Inflammatory macrophage treated with lipopolysaccharide for 1 hour (primary cell): ENCODE data around the gene TTLL7.
"Not testable (repeated sequence)": the region's sequence is repeated elsewhere in the genome, so short reads cannot be mapped to it uniquely, and the experiment has no call there.

Experiments used
- DNase-seq, 2 donors: peaks; one replicate each; pipeline ENCODE4 v3.0.0-alpha.2; 2020 to 2022

Gene TTLL7

GRCh38 chr1:83929184-83929583, 69.7 kb downstream of the TTLL7 start:
- no peak for DNase-seq

DNA sequence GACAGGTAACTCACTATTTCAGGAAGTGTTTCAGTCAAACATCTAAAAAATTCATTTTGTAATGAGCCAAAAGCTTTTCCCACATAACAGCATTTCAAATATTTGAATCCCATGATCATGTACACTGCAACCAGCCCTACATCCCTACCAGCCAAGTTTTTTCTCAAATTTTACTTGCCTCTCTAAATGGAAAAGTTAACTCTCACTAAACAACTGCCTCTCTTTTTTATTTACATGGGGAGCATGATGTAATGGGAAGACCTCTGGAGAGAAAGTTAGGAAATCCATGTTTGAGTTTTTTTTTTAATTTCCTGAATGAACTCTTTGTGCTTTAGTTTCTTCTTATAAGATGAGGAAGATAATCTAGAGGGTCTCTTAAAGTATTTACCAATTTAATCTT, 70.5 kb downstream of the TTLL7 start:
- no peak for DNase-seq

- DNase-seq: no peak
Measured at GRCh38 chr1:83927701-83928100, 71.2 kb downstream of the TTLL7 start.

DNA sequence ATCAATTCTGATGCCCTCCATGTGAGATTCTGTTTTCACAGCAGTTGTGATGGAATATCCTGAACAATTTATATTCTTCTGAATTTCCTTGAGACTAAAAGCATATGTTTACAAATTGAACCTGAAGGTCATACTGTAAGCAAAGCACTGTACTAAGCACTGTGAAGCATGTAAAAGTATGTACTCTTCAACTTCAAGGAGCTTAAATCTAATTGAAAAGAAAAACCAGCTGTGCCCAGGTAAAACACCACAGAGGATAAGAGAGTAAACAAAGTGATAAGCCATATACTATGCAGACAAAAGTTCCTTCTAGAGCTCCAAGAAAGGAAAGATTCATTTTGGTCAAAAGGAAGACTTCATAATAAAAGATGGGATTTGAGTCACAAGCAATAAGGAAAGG, 71.9 kb downstream of the TTLL7 start:
- no peak for DNase-seq

DNA sequence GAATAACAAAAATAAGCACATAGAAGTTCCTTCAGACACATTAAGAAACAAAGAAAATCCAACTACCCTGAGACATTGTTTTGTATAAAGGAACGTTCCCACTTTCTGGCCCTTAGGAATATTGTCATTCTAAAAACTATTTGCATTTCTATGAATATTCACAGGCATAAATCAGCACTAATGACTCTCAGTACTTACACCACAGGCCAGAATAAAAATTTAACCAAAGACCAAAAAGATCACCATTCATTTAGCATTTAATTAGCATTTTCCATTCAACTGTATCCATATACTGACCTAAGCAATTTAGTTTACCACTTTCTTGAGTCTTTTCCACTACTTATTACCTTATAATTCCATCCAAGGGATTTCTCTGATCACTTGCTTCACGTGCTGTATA, 75.4 kb downstream of the TTLL7 start:
- DNase-seq: no peak

- DNase-seq: no peak
Measured at GRCh38 chr1:83922431-83922830, 76.5 kb downstream of the TTLL7 start.

DNA sequence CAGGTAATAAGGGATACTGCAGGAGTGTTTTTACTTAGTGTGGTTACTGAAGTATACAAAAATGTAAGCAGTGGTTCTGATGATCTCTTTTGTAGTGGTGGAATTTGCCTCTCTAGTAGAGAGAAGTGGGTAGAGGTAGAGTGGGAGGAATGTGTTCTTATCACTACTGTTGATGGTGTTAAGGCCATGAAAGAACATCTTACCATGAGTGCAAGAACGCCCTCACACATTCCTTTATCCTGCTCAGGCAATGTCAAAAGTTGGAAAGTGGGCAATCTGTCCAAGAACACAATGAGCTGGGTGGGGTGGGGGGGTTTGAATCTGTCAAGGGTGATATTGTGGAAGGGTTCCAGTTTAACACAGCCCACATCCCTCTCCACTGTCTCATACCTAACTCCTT, 78.6 kb downstream of the TTLL7 start:
- DNase-seq: no peak

DNA sequence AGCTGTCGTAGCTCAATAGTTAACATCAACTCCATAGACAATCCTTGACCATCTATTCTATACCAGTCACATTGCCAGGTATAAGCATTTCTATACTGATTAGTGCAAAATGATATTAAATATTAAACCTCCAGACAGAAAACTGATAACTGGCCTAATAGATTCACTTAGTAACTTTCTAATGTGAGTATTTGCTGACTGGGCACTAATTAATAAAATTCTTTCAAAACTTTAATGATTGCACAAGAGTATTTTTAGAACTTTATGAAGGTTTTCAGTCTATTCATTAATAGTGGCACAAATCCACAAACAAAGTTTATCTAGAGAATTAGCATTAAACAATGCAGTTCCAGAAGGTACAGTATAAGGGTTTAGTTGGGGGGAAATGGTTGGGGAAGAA, 79.1 kb downstream of the TTLL7 start:
- no peak for DNase-seq

GRCh38 chr1:83918688-83919285, 80.1 kb downstream of the TTLL7 start:
- DNase-seq: no peak

DNA sequence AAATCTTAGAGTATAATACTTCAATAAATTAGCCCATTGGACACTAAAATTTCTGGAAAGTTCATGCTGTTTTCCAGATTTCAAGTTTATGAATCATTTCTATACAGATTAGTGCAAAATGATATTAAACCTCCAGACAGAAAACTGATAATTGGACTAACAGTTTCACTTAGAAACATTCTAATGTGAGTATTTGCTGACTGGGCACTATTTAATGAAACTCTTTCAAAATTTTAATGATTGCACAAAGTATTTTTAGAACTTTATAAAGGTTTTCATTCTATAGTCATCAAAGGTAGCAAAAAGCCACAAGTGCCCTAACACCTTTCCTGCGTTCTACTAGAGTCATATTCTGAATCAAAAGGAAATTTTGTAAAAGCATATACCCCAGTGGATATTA, 81.0 kb downstream of the TTLL7 start:
- DNase-seq: no peak

DNA sequence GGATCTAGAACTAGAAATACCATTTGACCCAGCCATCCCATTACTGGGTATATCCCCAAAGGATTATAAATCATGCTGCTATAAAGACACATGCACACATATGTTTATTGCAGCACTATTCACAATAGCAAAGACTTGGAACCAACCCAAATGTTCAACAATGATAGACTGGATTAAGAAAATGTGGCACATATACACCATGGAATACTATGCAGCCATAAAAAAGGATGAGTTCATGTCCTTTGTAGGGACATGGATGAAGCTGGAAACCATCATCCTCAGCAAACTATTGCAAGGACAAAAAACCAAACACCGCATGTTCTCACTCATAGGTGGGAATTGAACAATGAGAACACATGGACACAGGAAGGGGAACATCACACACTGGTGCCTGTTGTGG, 82.8 kb downstream of the TTLL7 start:
- not testable (repeated sequence) for DNase-seq

DNA sequence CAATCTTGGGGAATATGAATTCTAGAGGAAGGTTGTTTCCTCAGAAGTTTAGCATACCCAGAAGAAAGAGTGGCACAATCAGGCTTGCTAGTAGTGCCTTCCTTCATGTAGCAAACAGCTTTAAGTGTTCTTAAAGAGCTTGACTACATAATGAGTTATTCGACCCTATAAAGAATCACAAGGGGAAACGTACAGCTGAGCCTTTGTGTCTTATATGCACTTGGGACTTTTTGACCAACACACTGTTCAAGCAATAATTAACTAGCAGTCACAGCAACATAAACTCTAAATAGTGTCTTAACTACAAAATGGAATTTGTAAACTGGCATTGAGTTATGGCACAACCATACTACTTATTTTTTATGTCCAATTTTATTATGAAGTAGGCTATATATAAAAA, 86.1 kb downstream of the TTLL7 start:
- no peak for DNase-seq

DNA sequence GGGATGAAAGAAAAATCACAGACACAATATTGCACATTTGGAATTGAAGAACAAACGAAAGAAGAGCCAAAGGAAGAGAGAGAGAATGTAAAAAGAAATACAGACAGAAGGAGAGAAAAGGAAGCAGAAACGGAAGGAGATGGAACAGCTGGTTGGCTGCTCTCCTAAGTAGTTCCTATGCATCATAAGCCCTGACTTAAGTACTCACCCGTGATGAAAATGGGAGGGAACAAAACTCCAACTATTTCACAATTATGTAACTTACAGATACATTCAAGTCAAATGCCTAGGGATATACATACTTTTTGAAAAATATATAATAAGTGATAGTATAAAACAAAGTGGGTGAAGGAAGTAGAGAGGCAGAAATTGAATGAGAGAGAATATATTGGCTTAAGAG, 88.5 kb downstream of the TTLL7 start:
- peak; percentile 10 to 13 for DNase-seq

- DNase-seq: no peak
Measured at GRCh38 chr1:83909687-83910086, 89.2 kb downstream of the TTLL7 start.

GRCh38 chr1:83905315-83905907, 93.5 kb downstream of the TTLL7 start:
- peak in 1 of 2 donors; percentile 47 for DNase-seq

GRCh38 chr1:83901547-83902155, 97.3 kb downstream of the TTLL7 start:
- no peak for DNase-seq

- no peak for DNase-seq
Measured at GRCh38 chr1:83900524-83900923, 98.4 kb downstream of the TTLL7 start.

DNA sequence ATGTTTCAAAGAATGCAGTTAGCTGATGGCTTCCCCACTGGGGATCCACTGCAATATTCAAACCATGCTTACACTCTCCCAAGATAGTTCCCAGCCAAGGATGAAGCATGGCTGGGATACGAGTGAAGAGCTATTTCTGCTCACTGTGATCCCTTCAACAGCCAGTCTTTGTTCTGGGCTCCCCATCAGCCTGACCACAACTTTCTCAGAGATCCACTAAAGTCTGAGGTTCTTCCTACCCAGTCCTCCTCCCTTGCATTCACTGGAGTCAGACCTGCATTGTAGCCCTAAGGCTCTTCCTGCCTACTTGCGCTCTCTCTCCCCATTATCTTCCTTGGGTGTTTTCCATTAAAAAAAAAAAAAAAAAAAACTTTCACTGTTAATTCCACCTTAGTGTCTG, 101.4 kb downstream of the TTLL7 start:
- DNase-seq: no peak

DNA sequence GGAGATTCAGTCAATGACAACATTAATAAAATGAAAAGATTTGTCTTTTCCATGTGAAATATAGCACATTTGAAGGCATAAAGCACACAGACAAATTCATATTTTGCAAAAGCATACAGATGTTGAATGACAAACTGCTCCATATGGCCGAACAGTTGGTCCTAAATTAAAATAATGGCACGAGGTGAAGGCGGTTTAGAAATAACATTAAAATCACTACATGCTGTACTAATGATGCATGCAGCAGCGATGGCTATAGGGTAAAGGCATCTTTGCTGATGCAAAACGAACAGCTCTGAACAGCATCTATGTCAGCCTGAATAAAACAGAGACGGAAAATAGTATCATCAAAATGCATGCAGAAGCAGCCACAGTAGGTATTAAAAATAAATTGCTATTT, 102.6 kb downstream of the TTLL7 start:
- no peak for DNase-seq

- no peak for DNase-seq
Measured at GRCh38 chr1:83889707-83890106, 109.2 kb downstream of the TTLL7 start.

DNA sequence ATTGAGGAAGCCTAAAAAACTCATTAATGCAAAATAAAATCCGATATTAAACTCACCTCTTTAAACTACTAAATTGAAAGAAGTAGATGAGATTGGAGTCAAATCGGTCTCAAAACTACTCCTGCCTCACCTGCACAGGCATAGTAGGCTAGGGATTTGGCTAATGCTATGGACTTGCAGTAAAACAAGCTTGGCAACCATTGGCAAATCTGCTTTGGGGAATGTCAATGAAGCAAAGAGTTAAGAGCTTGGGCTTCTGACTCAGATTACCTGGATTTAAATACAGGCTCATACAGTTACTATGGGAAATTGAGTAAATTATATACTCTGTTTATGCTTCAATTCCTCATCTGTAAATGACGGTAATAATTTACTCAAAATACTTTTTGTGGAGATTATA, 111.4 kb downstream of the TTLL7 start:
- DNase-seq: no peak

DNA sequence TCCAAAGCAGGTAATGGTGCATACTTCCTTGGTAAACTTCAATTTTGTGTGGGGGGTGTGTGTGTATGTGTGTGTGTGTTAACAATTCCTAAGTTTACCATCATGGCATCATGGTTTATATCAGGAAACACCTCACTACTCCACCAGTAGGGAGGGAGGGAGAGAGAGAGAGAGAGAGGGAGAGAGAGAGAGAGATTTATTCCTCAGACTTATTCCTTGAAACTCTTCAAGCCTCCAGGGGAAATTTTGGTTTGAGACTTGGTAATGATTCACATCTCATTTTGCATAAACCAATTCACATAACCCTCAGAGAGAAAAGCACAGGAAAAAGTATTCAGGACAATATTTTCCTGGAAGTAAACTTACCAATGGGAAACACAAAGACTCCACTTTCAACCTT, 115.0 kb downstream of the TTLL7 start:
- no peak for DNase-seq

DNA sequence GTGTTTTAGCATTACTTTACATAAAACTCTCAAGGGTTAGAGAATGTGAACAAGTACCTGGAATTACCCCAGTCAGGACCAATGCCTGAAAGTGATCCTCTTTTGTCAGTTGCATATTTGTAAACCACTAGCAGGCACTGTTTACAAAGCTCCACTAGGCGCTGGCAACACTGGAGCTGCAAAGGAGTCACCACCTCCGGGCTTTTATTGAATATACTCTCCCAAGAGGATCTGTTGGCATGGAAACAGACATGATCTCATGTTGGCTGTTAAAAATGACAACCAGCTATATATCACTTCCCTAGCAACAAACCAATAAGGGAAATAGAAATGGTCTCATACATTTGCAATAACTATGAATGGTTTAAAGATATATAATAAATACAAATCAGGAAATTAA, 116.0 kb downstream of the TTLL7 start:
- peak; percentile 5 to 28 for DNase-seq

GRCh38 chr1:83872515-83872914, 126.4 kb downstream of the TTLL7 start:
- no peak for DNase-seq

GRCh38 chr1:83864991-83865390, 133.9 kb downstream of the TTLL7 start:
- DNase-seq: no peak
